GM12878 (cell line): ENCODE results near the gene IGF1R. TPM values are rescaled to one million over a fixed set of nuclear protein-coding genes. Genes with fewer than 3 reads are reported as not detected.

ENCODE experiments used
- ATAC-seq: fragments of 200-7000 bp; cut with Tn5 transposase; 3 replicates; pipeline ENCODE4 v1.9.1; 2020; ENCODE audit warnings: mild to moderate bottlenecking, moderate library complexity
- BruUV-seq: library from RNA; stranded (reverse); fragments of 400-500 nt; replicated peaks from 2 replicates; lab custom pipeline; 2021; lab: Mats Ljungman, UMichigan
- CTCF ChIA-PET: fragments of 300-600 bp; sonication (Branson Sonifier 250); formaldehyde crosslinking; extraction: SDS; loops from one replicate; lab custom pipeline; 2021; ENCODE audit warnings: inconsistent platforms; lab: Yijun Ruan, JAX
- POLR2A ChIA-PET: fragments of 350-600 bp; formaldehyde crosslinking; extraction: SDS; loops from one replicate; lab custom pipeline; 2021; ENCODE audit warnings: inconsistent platforms; lab: Charles Lee
- RAD21 ChIA-PET: fragments of 300-600 bp; sonication (Branson Sonifier 250); formaldehyde crosslinking; loops from one replicate; lab custom pipeline; 2023; ENCODE audit warnings: antibody characterized with exemption; ENCODE audit not compliant: unreplicated experiment; lab: Charles Lee
- SMC1A ChIA-PET: fragments of 300-600 bp; sonication (Branson Sonifier 250); formaldehyde crosslinking; loops from one replicate; lab custom pipeline; 2023; ENCODE audit not compliant: unreplicated experiment, uncharacterized antibody; lab: Charles Lee
- DNase-seq: peaks from one replicate; pipeline ENCODE4 v3.0.0-alpha.2; 2011; ENCODE audit warnings: low read depth, low spot score
- FAIRE-seq: peaks from 3 replicates; lab custom pipeline; 2011; peaks lifted over from hg19 to GRCh38; lab: Jason Lieb, UNC
- H2AFZ ChIP-seq: 2 replicates; pipeline ENCODE4 v1.6.0; 2011; ENCODE audit warnings: low read depth, low read length, control low read depth; ENCODE audit not compliant: control insufficient read depth
- H3K27ac ChIP-seq: 2 replicates; pipeline ENCODE4 v1.5.1; 2011; ENCODE audit warnings: control low read depth; ENCODE audit not compliant: control insufficient read depth, insufficient read depth
- H3K27me3 ChIP-seq, 2 experiments: replicated peaks in 1 of 2; 2 replicates each; pipeline versions ENCODE4 v1.6.0 to v1.6.1; 2011; ENCODE audit warnings: low read length in 1 of 2; ENCODE audit not compliant: control insufficient read depth in 2 of 2, insufficient read depth in 2 of 2
- H3K36me3 ChIP-seq, 2 experiments: 2 replicates each; pipeline ENCODE4 v1.5.1; 2011; ENCODE audit warnings: low read length in 1 of 2; ENCODE audit not compliant: control insufficient read depth in 2 of 2, insufficient read depth in 2 of 2
- H3K4me1 ChIP-seq: 2 replicates; pipeline ENCODE4 v1.6.1; 2011; ENCODE audit warnings: mild to moderate bottlenecking, low read length, moderate library complexity, mixed read lengths; ENCODE audit not compliant: control insufficient read depth, insufficient read depth
- H3K4me2 ChIP-seq: 2 replicates; pipeline ENCODE4 v1.6.0; 2011; ENCODE audit warnings: control low read depth; ENCODE audit not compliant: control insufficient read depth, insufficient read depth
- H3K4me3 ChIP-seq: fragments of 200-600 bp; sonication (generic); 2 replicates; pipeline ENCODE4 v1.5.1; 2016
- H3K79me2 ChIP-seq: 2 replicates; pipeline ENCODE4 v1.6.0; 2011; ENCODE audit warnings: low read length; ENCODE audit not compliant: control insufficient read depth, insufficient read depth
- H3K9ac ChIP-seq: 2 replicates; pipeline ENCODE4 v1.8.0; 2011; ENCODE audit warnings: low read length, control low read depth, mixed read lengths; ENCODE audit not compliant: control insufficient read depth, insufficient read depth
- H3K9me3 ChIP-seq: replicated peaks from 3 replicates; pipeline ENCODE4 v1.5.1; 2011; ENCODE audit warnings: mild to moderate bottlenecking, low read length; ENCODE audit not compliant: control insufficient read depth, insufficient read depth
- H4K20me1 ChIP-seq: 2 replicates; pipeline ENCODE4 v1.6.0; 2011; ENCODE audit not compliant: control insufficient read depth, insufficient read depth
- HDAC6 ChIP-seq: fragments of 200-600 bp; sonication (generic); IDR thresholded peaks from one replicate; pipeline ENCODE4 v1.8.0; 2017; ENCODE audit warnings: antibody characterized with exemption; ENCODE audit not compliant: unreplicated experiment
- IKZF1 ChIP-seq: fragments of 450-650 bp; conservative IDR thresholded peaks from 2 replicates; pipeline ENCODE4 v1.6.1; 2017; ENCODE audit warnings: antibody characterized with exemption, mild to moderate bottlenecking
- NFYA ChIP-seq: IDR thresholded peaks from 2 replicates; pipeline ENCODE4 v1.6.1; 2011; ENCODE audit warnings: low read depth, mild to moderate bottlenecking, low read length, improper control_type of control experiment, borderline replicate concordance
- RB1 ChIP-seq: fragments of 450-650 bp; formaldehyde crosslinking; IDR thresholded peaks from 2 replicates; pipeline ENCODE4 v1.6.1; 2017; ENCODE audit warnings: mild to moderate bottlenecking, borderline replicate concordance
- SMAD5 ChIP-seq: IDR thresholded peaks from 2 replicates; pipeline ENCODE4 v1.6.1; 2016; ENCODE audit warnings: antibody characterized with exemption, low read depth
- SREBF1 ChIP-seq: IDR thresholded peaks from 2 replicates; pipeline ENCODE4 v1.6.1; 2012; ENCODE audit warnings: mild to moderate bottlenecking, low read length
- YY1 ChIP-seq: IDR thresholded peaks from 2 replicates; pipeline ENCODE4 v1.6.1; 2011; ENCODE audit warnings: low read depth, mild to moderate bottlenecking, low read length
- ZBED1 ChIP-seq: IDR thresholded peaks from 2 replicates; pipeline ENCODE4 v1.6.1; 2016; ENCODE audit warnings: borderline replicate concordance
- ZNF207 ChIP-seq: fragments of 450-650 bp; IDR thresholded peaks from 2 replicates; pipeline ENCODE4 v1.6.1; 2014; ENCODE audit warnings: antibody characterized with exemption, mild to moderate bottlenecking, borderline replicate concordance
- WGBS: methylation state at CpG from one replicate; pipeline ENCODE4 v1.1.6; 2016; ENCODE audit warnings: low lambda C conversion rate; ENCODE audit not compliant: insufficient replicate concordance, insufficient coverage; ENCODE audit errors: missing lambda C conversion rate; 5-methylcytosine and 5-hydroxymethylcytosine counted together
- in situ Hi-C: fragments of 300-500 bp; cut with MboI; formaldehyde crosslinking; loops from 9 replicates; pipeline ENCODE4 v1.14.3; 2018; ENCODE audit warnings: mixed read lengths
- intact Hi-C: fragments of 100-400 bp; cut with micrococcal nuclease; formaldehyde crosslinking; loops from one replicate; pipeline ENCODE4 v1.14.2; 2022; ENCODE audit not compliant: unreplicated experiment
- polyA plus RNA-seq, 11 experiments: library from polyadenylated mRNA; depleted of rRNA in 4 of 11; unstranded in 6 of 11; stranded (reverse) in 5 of 11; fragments of >200 nt; fragmentation: Nextera tagmentation in 4 of 11; fragmentation: Illumina TruSeq in 1 of 11; extraction: Ambion mirVana in 4 of 11; extraction: Trizol in 1 of 11; gene quantifications; 1 replicate in 1 of 11; 2 replicates in 10 of 11; pipeline versions ENCODE4 v1.2.1 to v1.2.3, GENCODE V29; 2011 to 2016; ENCODE audit warnings: inconsistent platforms in 2 of 11, missing spikeins in 2 of 11, low read depth in 1 of 11
- total RNA-seq, 4 experiments: library from RNA; depleted of rRNA in 3 of 4; stranded (reverse); fragments of >200 nt in 3 of 4; fragmentation: Illumina TruSeq in 1 of 4; extraction: Trizol in 1 of 4; gene quantifications; 2 replicates each; pipeline versions ENCODE4 v1.2.1 to v1.2.3, GENCODE V29; 2013 to 2021
- TF ChIP-seq, protein P1 (sequence below): IDR thresholded peaks from 2 replicates; pipeline ENCODE4 v1.6.1; 2012; ENCODE audit warnings: improper control_type of control experiment, low read depth, low read length; ENCODE audit not compliant: insufficient replicate concordance
- TF ChIP-seq, protein P2 (sequence below): IDR thresholded peaks from 2 replicates; pipeline ENCODE4 v1.6.1; 2012; ENCODE audit warnings: low read length, inconsistent platforms
- TF ChIP-seq, protein P3 (sequence below): fragments of 450-650 bp; IDR thresholded peaks from 2 replicates; pipeline ENCODE4 v1.6.1; 2018; ENCODE audit warnings: borderline replicate concordance, mild to moderate bottlenecking; ENCODE audit not compliant: partially characterized antibody

IGF1R gene
- total and polyA plus RNA-seq, 10 of the 15 experiments (the other 5 are each of a cell fraction or from before 2014, with no cell fraction given), result 0.03 to 2.7 (median 0.66) TPM

DNA sequence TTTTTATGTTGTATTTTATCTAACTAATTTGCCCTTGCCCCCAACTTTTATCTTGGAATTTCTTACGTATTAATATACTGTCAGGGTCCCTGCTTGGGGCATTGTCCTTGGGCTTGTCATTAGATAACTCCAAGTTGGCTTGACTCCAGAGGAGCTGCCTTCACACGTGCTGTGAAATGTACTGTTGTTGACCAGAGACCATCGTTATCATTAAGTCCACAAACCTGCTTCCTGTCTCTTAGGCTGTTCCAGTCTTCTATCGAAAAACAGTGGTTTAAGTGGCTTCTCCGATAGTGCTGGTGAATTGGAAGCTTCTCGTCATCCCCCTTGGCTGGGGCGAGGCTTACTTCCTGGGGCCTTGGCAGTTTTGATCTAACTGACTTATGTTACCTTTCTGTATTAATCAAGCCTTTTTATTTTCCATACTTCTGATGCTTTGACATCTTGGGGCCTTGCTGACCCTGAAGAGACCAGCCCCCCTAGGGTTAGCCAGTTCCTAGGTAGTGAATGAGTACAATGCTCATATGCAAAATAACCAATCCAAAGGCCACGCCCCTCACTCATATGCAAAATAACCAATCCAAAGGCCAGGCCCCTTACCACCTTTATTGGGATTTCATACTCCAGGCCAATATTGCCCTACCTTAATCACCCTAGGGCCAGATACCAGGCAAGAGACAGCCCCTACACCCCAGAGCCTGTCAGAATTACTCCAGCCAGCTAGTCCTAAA is 164.5 kb downstream of the IGF1R start (continued):
- TF ChIP-seq SMAD5 (no peak), NFYA (no peak)

DNA sequence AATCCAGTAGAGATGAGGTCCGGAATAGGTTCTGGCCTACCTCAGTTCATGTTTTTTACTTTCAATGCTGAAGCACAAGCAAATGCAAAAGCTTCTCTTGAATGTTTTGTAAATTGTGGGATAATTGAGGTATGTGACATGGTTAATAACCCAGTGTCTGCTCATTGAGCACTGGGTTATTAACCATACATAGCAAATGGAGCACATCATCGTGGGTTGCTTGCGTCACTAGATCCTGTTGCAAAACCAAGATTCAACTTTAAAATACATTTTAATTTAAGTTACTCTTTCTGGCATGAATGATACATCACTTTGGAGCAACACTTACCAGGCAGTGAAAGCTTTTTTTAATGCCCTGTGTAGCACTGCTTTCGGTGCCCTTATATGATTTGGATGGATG is 165.6 kb downstream of the IGF1R start:
- H3K79me2 ChIP-seq, result no peaks in the 10 kb centered on the region
- ATAC-seq (no peak), FAIRE-seq (no peak), DNase-seq (no peak)
- H4K20me1 ChIP-seq, result no peaks in the 10 kb centered on the region
- H3K9ac ChIP-seq, result no peak overlapping the region
- H3K27me3 ChIP-seq, result no peaks in the 10 kb centered on the region
- BruUV-seq, result no TSS peak
- H3K4me3 ChIP-seq, result no peak overlapping the region
- H3K27ac ChIP-seq, result no peak overlapping the region
- no peaks in the 10 kb centered on the region for H3K36me3 ChIP-seq
- H3K9me3 ChIP-seq, result no peaks in the 10 kb centered on the region
- no peak overlapping the region for H3K4me2 ChIP-seq
- ChIA-PET CTCF (interaction anchor here (0.6 to 1.4 kb wide), 2 partner anchors 10 to 198 kb away, joined by 3 to 4 read pairs; no protein-coding TSS in a partner anchor), SMC1A (interaction anchor here (0.6 kb wide), 1 partner anchor 219 kb away, joined by 3 read pairs; no protein-coding TSS in a partner anchor), POLR2A (no interaction called here), RAD21 (no interaction called here)
- H2AFZ ChIP-seq, result no peak overlapping the region
- no peaks in the 10 kb centered on the region for H3K4me1 ChIP-seq
- WGBS, result 61% methylated on average over 4 of the region's 4 CpGs
- intact Hi-C loops (no loop called here), in situ Hi-C loops (no loop called here)
- TF ChIP-seq, protein P1, sequence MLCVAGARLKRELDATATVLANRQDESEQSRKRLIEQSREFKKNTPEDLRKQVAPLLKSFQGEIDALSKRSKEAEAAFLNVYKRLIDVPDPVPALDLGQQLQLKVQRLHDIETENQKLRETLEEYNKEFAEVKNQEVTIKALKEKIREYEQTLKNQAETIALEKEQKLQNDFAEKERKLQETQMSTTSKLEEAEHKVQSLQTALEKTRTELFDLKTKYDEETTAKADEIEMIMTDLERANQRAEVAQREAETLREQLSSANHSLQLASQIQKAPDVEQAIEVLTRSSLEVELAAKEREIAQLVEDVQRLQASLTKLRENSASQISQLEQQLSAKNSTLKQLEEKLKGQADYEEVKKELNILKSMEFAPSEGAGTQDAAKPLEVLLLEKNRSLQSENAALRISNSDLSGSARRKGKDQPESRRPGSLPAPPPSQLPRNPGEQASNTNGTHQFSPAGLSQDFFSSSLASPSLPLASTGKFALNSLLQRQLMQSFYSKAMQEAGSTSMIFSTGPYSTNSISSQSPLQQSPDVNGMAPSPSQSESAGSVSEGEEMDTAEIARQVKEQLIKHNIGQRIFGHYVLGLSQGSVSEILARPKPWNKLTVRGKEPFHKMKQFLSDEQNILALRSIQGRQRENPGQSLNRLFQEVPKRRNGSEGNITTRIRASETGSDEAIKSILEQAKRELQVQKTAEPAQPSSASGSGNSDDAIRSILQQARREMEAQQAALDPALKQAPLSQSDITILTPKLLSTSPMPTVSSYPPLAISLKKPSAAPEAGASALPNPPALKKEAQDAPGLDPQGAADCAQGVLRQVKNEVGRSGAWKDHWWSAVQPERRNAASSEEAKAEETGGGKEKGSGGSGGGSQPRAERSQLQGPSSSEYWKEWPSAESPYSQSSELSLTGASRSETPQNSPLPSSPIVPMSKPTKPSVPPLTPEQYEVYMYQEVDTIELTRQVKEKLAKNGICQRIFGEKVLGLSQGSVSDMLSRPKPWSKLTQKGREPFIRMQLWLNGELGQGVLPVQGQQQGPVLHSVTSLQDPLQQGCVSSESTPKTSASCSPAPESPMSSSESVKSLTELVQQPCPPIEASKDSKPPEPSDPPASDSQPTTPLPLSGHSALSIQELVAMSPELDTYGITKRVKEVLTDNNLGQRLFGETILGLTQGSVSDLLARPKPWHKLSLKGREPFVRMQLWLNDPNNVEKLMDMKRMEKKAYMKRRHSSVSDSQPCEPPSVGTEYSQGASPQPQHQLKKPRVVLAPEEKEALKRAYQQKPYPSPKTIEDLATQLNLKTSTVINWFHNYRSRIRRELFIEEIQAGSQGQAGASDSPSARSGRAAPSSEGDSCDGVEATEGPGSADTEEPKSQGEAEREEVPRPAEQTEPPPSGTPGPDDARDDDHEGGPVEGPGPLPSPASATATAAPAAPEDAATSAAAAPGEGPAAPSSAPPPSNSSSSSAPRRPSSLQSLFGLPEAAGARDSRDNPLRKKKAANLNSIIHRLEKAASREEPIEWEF, result no peak
- no peak for TF ChIP-seq RB1
- no peak for TF ChIP-seq ZBED1
- no peak for TF ChIP-seq HDAC6
- TF ChIP-seq, protein P2, sequence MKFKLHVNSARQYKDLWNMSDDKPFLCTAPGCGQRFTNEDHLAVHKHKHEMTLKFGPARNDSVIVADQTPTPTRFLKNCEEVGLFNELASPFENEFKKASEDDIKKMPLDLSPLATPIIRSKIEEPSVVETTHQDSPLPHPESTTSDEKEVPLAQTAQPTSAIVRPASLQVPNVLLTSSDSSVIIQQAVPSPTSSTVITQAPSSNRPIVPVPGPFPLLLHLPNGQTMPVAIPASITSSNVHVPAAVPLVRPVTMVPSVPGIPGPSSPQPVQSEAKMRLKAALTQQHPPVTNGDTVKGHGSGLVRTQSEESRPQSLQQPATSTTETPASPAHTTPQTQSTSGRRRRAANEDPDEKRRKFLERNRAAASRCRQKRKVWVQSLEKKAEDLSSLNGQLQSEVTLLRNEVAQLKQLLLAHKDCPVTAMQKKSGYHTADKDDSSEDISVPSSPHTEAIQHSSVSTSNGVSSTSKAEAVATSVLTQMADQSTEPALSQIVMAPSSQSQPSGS, result no peak
- TF ChIP-seq, protein P3, sequence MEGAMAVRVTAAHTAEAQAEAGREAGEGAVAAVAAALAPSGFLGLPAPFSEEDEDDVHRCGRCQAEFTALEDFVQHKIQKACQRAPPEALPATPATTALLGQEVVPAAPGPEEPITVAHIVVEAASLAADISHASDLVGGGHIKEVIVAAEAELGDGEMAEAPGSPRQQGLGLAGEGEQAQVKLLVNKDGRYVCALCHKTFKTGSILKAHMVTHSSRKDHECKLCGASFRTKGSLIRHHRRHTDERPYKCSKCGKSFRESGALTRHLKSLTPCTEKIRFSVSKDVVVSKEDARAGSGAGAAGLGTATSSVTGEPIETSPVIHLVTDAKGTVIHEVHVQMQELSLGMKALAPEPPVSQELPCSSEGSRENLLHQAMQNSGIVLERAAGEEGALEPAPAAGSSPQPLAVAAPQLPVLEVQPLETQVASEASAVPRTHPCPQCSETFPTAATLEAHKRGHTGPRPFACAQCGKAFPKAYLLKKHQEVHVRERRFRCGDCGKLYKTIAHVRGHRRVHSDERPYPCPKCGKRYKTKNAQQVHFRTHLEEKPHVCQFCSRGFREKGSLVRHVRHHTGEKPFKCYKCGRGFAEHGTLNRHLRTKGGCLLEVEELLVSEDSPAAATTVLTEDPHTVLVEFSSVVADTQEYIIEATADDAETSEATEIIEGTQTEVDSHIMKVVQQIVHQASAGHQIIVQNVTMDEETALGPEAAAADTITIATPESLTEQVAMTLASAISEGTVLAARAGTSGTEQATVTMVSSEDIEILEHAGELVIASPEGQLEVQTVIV, result no peak
- no peak for TF ChIP-seq SREBF1
- TF ChIP-seq YY1, result no peak
- no peak for TF ChIP-seq IKZF1
- TF ChIP-seq ZNF207, result no peak
